GM18951 (cell line): ENCODE data around the gene SLC25A1.

Source experiments
- POLR2A ChIP-seq: IDR thresholded peaks from 4 replicates; pipeline ENCODE4 v1.6.1; 2011; ENCODE audit warnings: mild to moderate bottlenecking; ENCODE audit not compliant: insufficient read length, insufficient read depth; ENCODE audit errors: extremely low read depth
- in situ Hi-C: fragments of 300-500 bp; cut with MboI; formaldehyde crosslinking; loops from one replicate; pipeline ENCODE4 v1.12.0; 2022; ENCODE audit warnings: low sequenced_read_pairs, mixed read lengths, inconsistent platforms; ENCODE audit not compliant: unreplicated experiment

Gene SLC25A1

DNA sequence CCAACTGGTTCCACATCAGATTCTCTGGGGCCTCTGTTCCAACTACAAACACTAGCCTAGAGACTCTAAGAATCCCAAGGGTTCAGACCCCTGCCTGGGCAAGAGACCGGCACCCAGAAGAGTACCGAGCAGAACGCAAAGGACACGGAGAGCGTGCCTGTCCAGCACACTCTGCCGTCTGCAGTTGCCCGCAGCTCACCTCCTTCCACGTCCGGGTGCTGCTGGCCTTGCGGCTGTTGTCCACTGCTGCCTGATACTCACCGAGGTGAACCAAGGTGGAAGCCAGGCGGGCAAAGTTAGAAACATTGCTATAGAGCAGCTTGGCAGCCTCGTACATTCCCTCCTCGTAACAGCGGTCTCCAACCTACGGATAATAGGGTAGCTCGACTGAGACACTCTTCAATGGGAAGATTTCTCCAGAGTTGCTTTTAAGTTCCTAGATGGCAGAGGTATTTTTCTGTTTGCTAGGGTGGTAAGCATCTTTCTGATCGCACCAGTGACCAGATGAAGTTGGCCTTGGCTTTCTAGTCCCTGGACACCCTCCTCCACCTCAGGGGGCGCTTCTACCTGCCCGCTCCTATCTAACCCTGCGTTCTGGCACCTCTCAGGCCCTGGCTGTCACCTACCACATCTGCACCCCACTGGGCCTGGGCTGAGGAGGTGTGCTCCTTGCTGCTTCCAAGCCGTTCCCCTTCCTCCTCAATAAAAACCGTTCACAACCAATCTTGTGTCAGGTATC, 22.8 kb upstream of the SLC25A1 start:
- in situ Hi-C loops: no loop called here
- TF ChIP-seq POLR2A: no peak

DNA sequence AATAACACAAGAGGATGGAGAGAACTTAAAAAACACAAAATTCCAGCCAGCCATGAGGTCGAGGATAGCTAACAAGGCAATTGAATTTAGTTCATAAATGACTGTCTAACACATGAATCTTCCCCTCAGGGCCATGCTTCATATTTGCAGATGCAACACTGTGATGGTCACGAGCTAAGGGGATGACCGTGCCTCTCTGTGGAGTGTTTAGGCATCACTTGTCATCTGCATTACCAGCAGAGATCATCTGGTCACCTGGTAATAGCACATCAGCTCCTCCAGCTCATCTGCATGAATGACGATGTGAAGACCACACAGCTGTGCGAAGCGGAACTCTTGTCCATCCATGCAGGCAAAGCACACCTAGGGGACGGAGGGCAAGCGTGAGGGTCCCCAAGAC, 20.9 kb upstream of the SLC25A1 start:
- in situ Hi-C loops: loop anchor here (25.0 kb wide), 1 partner anchor 438 kb away; no protein-coding TSS in a partner anchor
- TF ChIP-seq POLR2A: no peak

- TF ChIP-seq POLR2A: no peak
- in situ Hi-C loops: loop anchor here (25.0 kb wide), 1 partner anchor 439 kb away; no protein-coding TSS in a partner anchor
Observed at GRCh38 chr22:19197997-19198865, 19.7 kb upstream of the SLC25A1 start.

DNA sequence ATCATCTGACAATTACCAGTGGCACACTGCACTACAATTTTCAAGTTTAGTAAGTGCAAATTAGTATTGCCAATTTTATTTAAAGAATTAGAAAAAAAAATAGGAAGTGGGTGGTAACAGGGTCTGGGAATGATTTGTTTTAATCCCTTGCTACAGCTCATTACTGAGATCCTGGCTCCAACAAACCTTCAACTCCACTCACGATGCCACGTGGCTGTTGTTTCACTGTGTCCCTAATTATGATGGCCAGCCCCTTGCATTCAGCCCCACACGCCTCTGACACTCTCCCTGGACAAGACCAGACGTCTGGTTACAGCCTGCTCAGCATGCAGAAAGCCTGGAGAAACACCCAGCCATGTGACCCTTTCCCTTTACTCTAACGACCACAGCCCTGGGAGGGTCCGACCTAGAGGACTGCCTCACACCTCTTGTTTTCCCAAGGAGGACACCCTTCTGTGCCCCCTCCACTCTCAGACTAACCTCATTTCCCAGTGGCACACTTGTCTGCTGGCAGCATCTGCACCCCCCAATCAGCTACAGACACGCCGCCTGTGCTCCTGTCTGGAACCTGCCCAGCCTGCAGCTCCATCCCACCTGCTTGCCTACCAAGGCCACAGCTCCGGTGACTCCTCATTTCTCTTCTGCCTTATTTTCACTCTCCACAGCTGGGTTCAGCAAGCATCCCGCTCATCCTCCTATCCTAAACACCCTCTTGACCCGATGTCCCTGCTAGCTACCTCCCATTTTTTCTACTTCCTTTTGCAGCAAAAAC, 18.5 kb upstream of the SLC25A1 start:
- no peak for TF ChIP-seq POLR2A
- in situ Hi-C loops: loop anchor here (25.0 kb wide), 1 partner anchor 440 kb away; no protein-coding TSS in a partner anchor

GRCh38 chr22:19195796-19196731, 17.5 kb upstream of the SLC25A1 start:
- in situ Hi-C loops: loop anchor here (25.0 kb wide), 1 partner anchor 441 kb away; no protein-coding TSS in a partner anchor
- no peak for TF ChIP-seq POLR2A

DNA sequence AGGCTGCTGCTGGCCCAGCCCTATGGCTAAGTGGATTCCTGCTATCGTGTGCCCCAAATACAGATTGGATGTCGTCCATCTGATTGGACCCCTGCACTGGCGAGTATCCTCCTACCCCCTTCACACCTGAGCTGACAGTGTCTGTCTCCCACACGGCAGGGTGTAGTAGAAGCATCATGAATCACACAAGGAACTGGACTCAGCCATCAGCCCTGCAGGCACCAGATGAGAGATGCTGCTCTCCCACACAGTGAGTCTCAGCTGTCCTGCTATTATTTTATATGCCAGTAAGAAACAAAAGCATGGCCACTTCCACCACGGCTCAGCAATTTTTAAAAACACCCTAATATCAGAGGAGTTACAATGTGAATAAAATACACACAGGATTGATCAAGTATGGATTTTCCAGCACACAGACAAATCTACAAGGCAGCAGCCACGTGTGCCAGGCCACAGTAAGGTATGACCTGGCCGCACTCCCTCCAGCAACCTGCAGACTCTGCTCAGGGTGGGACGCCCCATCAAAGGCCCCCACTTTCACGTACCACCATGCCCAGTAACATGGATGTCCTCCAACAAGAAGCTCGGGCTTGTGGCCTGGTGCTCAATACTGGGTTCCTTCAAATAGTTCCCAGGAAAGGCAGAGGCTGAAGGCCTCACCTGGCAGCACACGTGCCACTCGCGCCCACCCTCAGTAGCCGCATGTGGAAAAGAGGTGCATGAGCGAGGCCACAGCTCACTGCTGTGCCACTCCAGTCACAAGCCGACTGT, 16.4 kb upstream of the SLC25A1 start:
- TF ChIP-seq POLR2A: no peak

GRCh38 chr22:19193879-19194278, 15.3 kb upstream of the SLC25A1 start:
- no peak for TF ChIP-seq POLR2A
- in situ Hi-C loops: loop anchor here (25.0 kb wide), 1 partner anchor 443 kb away; no protein-coding TSS in a partner anchor

More for the DNA sequence above, 16.4 kb upstream of the SLC25A1 start:
- in situ Hi-C loops: loop anchor here (25.0 kb wide), 1 partner anchor 442 kb away; no protein-coding TSS in a partner anchor

DNA sequence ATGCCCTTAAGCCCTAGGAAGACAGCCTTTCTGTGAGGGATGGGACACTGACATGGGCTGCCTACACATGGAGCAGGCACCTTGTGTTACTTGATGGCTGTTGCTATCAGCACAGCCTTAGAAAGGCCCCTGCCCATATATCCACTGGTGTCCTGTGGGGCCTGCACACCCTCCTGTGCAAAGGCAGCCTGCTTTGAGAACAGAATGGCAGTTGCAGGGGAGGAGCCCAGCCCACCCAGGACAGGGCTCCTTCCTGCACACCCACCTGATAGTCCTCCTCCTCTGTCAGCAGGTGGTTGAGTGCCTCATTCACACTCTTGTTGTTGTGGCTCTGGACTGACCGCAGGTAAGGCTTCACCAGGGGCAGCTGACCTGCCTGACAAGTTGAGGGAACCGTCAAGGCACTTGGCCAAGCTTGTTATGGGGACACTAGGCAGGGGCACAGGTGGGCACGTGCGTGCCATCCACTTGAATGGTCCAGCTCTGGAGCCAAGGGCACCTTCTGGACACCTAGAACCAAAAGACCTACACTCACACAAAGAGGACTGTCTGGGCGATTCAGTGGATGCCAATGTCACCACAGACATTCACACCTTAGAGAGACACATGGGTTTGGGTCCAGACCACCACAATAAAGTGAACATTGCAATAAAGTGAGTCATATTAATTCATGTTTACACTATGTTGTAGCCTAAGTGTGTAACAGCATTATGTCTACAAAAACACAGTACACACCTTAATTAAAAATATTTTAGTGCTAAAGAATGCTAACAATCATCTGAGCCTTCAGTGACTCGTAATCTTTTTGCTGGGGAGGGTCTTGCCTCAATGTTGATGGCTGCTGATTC, 9.4 kb upstream of the SLC25A1 start:
- no peak for TF ChIP-seq POLR2A
- in situ Hi-C loops: loop anchor here (25.0 kb wide), 1 partner anchor 449 kb away; no protein-coding TSS in a partner anchor

GRCh38 chr22:19184276-19184997, 5.9 kb upstream of the SLC25A1 start:
- no peak for TF ChIP-seq POLR2A
- in situ Hi-C loops: loop anchor here (25.0 kb wide), 1 partner anchor 453 kb away; no protein-coding TSS in a partner anchor

GRCh38 chr22:19183216-19183615, 4.7 kb upstream of the SLC25A1 start:
- TF ChIP-seq POLR2A: no peak
- in situ Hi-C loops: loop anchor here (25.0 kb wide), 1 partner anchor 454 kb away; no protein-coding TSS in a partner anchor
